A673 (cell line): ENCODE results near the gene NUP50. TPM values are rescaled to one million over a fixed set of nuclear protein-coding genes. Genes with fewer than 3 reads are reported as not detected.

ENCODE experiments used
- BruUV-seq: library from RNA; stranded (reverse); fragments of 400-500 nt; replicated peaks from 2 replicates; lab custom pipeline; 2021; lab: Mats Ljungman, UMichigan
- CTCF ChIA-PET: fragments of 300-600 bp; sonication (Branson Sonifier 250); formaldehyde crosslinking; loops from one replicate; lab custom pipeline; 2022; ENCODE audit warnings: antibody characterized with exemption; lab: Charles Lee
- POLR2A ChIA-PET: fragments of 300-600 bp; sonication (Branson Sonifier 250); formaldehyde crosslinking; loops from one replicate; lab custom pipeline; 2022; ENCODE audit warnings: antibody characterized with exemption; ENCODE audit not compliant: low non-redundant PET; lab: Charles Lee
- DNase-seq: peaks from one replicate; pipeline ENCODE4 v3.0.0-alpha.2; 2015; ENCODE audit warnings: low spot score
- H3K27ac ChIP-seq: fragments of 200-600 bp; sonication (generic); 2 replicates; pipeline ENCODE4 v1.5.1; 2016; ENCODE audit warnings: mixed run types, low read depth, mild to moderate bottlenecking, mixed read lengths, antibody characterized with exemption, low read length; ENCODE audit not compliant: poor library complexity, severe bottlenecking
- H3K27me3 ChIP-seq: fragments of 200-600 bp; sonication (generic); replicated peaks from 2 replicates; pipeline ENCODE4 v1.6.1; 2017; ENCODE audit warnings: mixed run types, low read depth, mild to moderate bottlenecking, mixed read lengths, antibody characterized with exemption, low read length; ENCODE audit not compliant: insufficient read depth, poor library complexity
- H3K36me3 ChIP-seq: fragments of 200-600 bp; sonication (generic); 2 replicates; pipeline ENCODE4 v1.6.1; 2016; ENCODE audit warnings: mixed run types, mild to moderate bottlenecking, mixed read lengths, antibody characterized with exemption, low read length; ENCODE audit not compliant: insufficient read depth, poor library complexity, severe bottlenecking
- H3K4me1 ChIP-seq: fragments of 200-600 bp; sonication (generic); 2 replicates; pipeline ENCODE4 v1.6.1; 2017; ENCODE audit warnings: mixed run types, mild to moderate bottlenecking, mixed read lengths, antibody characterized with exemption, low read length; ENCODE audit not compliant: insufficient read depth, poor library complexity, severe bottlenecking
- H3K4me3 ChIP-seq: fragments of 200-600 bp; sonication (generic); 2 replicates; pipeline ENCODE4 v1.5.1; 2016; ENCODE audit warnings: low read depth, mixed run types, mild to moderate bottlenecking, mixed read lengths, low read length; ENCODE audit not compliant: poor library complexity, severe bottlenecking
- H3K9me3 ChIP-seq: fragments of 200-600 bp; sonication (generic); 2 replicates; pipeline ENCODE4 v1.6.1; 2016; ENCODE audit warnings: mixed run types, low read depth, mild to moderate bottlenecking, mixed read lengths, antibody characterized with exemption, low read length; ENCODE audit not compliant: poor library complexity, severe bottlenecking
- EZH2 ChIP-seq: fragments of 200-600 bp; sonication (generic); IDR thresholded peaks from 2 replicates; pipeline ENCODE4 v1.6.1; 2017; ENCODE audit warnings: borderline replicate concordance, low read depth, mild to moderate bottlenecking, mixed read lengths, antibody characterized with exemption, low read length; ENCODE audit not compliant: poor library complexity, severe bottlenecking
- intact Hi-C: fragments of 100-400 bp; cut with micrococcal nuclease; formaldehyde crosslinking; loops from one replicate; pipeline ENCODE4 v1.10.0; 2022; ENCODE audit not compliant: unreplicated experiment
- total RNA-seq: library from RNA; stranded (reverse); gene quantifications from 2 replicates; pipeline ENCODE4 v1.2.3, GENCODE V29; 2021
- TF ChIP-seq, protein P1 (sequence below): fragments of 300-800, 200-600 bp; sonication (generic); conservative IDR thresholded peaks from 2 replicates; pipeline ENCODE4 v1.5.1; 2017; ENCODE audit warnings: low read depth, mild to moderate bottlenecking, antibody characterized with exemption, low read length, moderate library complexity, mixed read lengths

NUP50 gene
- total RNA-seq, 1 experiment from 2014 or later, result 124 TPM

DNA sequence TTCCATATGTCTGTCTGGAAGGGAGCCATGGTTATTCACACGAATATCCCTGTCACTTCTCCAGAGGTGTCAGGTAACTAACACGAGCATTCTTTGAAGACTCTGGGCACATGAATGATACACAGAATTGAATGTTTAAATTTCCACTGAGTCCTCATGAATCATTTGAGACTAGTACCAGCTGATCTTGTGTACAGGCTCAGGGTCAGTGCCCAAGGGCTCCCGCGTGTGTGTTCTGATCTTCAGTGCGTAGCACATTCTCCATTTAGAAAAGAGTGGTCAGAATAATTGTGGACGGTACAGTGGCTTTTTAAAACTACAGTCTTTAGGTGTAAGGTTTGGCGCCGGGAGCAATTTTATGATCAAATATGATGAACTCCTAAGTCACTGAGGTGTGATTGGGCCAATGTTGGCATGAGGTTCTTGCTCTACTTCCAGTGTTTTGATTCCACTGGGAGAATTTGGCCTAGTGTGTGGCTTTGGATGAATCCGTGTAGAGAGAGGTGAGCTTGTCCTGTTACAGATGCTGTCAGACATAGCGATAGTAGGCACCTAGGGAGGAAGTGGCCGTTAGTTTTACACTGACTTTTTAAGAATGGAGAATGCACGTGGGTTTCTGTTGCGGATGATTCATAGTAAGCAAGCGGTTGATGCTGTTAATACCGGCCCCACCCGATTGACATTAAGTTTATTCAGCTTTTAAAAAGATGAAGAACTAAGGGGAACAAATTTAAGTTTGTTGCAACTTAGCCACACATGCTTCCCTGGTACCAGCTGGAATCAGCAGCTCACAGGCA is 22.2 kb downstream of the NUP50 start:
- TF ChIP-seq, protein P1, sequence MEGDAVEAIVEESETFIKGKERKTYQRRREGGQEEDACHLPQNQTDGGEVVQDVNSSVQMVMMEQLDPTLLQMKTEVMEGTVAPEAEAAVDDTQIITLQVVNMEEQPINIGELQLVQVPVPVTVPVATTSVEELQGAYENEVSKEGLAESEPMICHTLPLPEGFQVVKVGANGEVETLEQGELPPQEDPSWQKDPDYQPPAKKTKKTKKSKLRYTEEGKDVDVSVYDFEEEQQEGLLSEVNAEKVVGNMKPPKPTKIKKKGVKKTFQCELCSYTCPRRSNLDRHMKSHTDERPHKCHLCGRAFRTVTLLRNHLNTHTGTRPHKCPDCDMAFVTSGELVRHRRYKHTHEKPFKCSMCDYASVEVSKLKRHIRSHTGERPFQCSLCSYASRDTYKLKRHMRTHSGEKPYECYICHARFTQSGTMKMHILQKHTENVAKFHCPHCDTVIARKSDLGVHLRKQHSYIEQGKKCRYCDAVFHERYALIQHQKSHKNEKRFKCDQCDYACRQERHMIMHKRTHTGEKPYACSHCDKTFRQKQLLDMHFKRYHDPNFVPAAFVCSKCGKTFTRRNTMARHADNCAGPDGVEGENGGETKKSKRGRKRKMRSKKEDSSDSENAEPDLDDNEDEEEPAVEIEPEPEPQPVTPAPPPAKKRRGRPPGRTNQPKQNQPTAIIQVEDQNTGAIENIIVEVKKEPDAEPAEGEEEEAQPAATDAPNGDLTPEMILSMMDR, result no peak
- TF ChIP-seq EZH2, result no peak
- H3K36me3 ChIP-seq, result peaks cover 58% of the 10 kb centered on the region

DNA sequence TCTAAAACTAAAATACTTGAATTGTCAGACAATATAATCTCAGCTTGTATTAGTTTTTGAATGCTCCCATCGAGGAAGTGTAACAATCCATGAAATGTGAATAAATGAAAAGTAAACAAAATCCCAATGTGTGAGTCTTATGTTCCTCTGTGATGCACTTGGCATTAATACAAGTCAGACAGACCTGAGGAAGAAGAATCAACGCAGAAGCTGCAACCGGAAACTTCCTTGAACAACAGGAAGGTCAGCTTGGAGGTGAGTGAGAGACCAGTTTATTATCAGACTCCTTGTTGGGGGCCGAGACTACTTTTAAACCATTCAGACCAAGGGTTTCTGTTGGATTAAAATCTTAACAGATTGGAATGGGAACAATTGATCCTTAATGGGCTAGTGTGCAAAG is 24.2 kb downstream of the NUP50 start:
- no peaks in the 10 kb centered on the region for H3K9me3 ChIP-seq
- H3K27me3 ChIP-seq, result no peaks in the 10 kb centered on the region
- CTCF ChIA-PET, result no interaction called here
- H3K4me1 ChIP-seq, result no peaks in the 10 kb centered on the region
- peaks cover 39% of the 10 kb centered on the region for H3K36me3 ChIP-seq
- TF ChIP-seq, protein P1, result no peak
- TF ChIP-seq EZH2, result no peak
- H3K4me3 ChIP-seq, result no peak overlapping the region
- POLR2A ChIA-PET, result no interaction called here
- no peak for DNase-seq
- H3K27ac ChIP-seq, result no peak overlapping the region
- no TSS peak for BruUV-seq
- intact Hi-C loops, result no loop called here

More for the DNA sequence above, 22.2 kb downstream of the NUP50 start:
- intact Hi-C loops, result no loop called here
- Histone ChIP-seq H3K9me3 (no peaks in the 10 kb centered on the region), H3K27ac (no peak overlapping the region), H3K4me3 (no peak overlapping the region), H3K4me1 (peaks cover under 1% of the 10 kb centered on the region), H3K27me3 (no peaks in the 10 kb centered on the region)
- ChIA-PET POLR2A (no interaction called here), CTCF (interaction anchor here (0.6 kb wide), 1 partner anchor 22 kb away, joined by 4 read pairs; the partner anchor contains the start of gene NUP50)
- BruUV-seq, result no TSS peak
- no peak for DNase-seq

DNA sequence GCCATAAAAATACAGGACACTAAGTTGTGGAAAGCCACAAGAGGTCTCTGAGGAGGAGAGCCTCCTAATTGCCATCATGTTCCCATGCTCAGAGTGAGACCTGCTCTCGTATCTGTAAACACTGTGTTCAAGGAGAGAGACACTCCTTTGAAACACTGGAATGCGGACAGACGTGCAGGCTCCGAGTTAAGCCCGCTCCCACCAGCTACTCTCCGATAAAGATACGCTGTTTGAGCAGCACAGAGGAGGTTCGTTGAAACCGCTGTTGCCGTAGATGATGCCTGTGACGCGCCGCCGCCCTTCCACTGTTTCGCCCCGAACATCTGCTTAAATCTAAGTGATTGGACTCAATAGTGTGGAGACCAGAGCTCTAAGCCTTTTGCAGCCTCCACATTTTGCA is 25.1 kb downstream of the NUP50 start:
- CTCF ChIA-PET, result no interaction called here
- BruUV-seq, result no TSS peak

More for the DNA sequence above, 25.1 kb downstream of the NUP50 start:
- intact Hi-C loops, result no loop called here
- H3K9me3 ChIP-seq, result no peaks in the 10 kb centered on the region
- TF ChIP-seq, protein P1, result no peak
- TF ChIP-seq EZH2, result no peak
- H3K27me3 ChIP-seq, result no peaks in the 10 kb centered on the region
- H3K36me3 ChIP-seq, result peaks cover 30% of the 10 kb centered on the region
- no peak overlapping the region for H3K4me3 ChIP-seq
- no peak for DNase-seq
- no peaks in the 10 kb centered on the region for H3K4me1 ChIP-seq
- POLR2A ChIA-PET, result no interaction called here
- H3K27ac ChIP-seq, result no peak overlapping the region
